ENCODE results near the gene RAD18. TPM values are rescaled to one million over a fixed set of nuclear protein-coding genes. Genes with fewer than 3 reads are reported as not detected.

The RAD18 gene
- total RNA-seq, 1 experiment from 2014 or later = 46.6 TPM

- H3K4me2 ChIP-seq (ENCODE audit: low read length) = no peak overlapping the region
- CTCF ChIA-PET = no interaction called here
- DNase-seq = no peak
- TF ChIP-seq, protein P1, sequence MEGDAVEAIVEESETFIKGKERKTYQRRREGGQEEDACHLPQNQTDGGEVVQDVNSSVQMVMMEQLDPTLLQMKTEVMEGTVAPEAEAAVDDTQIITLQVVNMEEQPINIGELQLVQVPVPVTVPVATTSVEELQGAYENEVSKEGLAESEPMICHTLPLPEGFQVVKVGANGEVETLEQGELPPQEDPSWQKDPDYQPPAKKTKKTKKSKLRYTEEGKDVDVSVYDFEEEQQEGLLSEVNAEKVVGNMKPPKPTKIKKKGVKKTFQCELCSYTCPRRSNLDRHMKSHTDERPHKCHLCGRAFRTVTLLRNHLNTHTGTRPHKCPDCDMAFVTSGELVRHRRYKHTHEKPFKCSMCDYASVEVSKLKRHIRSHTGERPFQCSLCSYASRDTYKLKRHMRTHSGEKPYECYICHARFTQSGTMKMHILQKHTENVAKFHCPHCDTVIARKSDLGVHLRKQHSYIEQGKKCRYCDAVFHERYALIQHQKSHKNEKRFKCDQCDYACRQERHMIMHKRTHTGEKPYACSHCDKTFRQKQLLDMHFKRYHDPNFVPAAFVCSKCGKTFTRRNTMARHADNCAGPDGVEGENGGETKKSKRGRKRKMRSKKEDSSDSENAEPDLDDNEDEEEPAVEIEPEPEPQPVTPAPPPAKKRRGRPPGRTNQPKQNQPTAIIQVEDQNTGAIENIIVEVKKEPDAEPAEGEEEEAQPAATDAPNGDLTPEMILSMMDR (conservative IDR thresholded peaks at IDR 0.05; ENCODE audit: low read depth, low read length) = no peak
- TF ChIP-seq EZH2 (IDR thresholded peaks at IDR 0.05; ENCODE audit: low read length, unreplicated experiment) = no peak
- no peak for TF ChIP-seq EZH2phosphoT487 (IDR thresholded peaks at IDR 0.05; ENCODE audit: borderline replicate concordance, low read length)
- peaks cover 25% of the 10 kb centered on the region for H3K4me1 ChIP-seq (ENCODE audit: insufficient read depth, low read length)
- H3K36me3 ChIP-seq (ENCODE audit: low read depth, low read length) = no peaks in the 10 kb centered on the region
- intact Hi-C loops (cut with micrococcal nuclease) = no loop called here
- no peaks in the 10 kb centered on the region for H3K9me2 ChIP-seq (replicated peaks; ENCODE audit: low read length)
- no peaks in the 10 kb centered on the region for H3K79me2 ChIP-seq (ENCODE audit: low read length)
- H3K9ac ChIP-seq (ENCODE audit: low read length) = no peak overlapping the region
- H3K27ac ChIP-seq (ENCODE audit: low read length) = no peak overlapping the region
- H4K20me1 ChIP-seq (ENCODE audit: low read length) = no peaks in the 10 kb centered on the region
- H3K4me3 ChIP-seq (ENCODE audit: low read length) = no peak overlapping the region
- no peaks in the 10 kb centered on the region for H3K9me3 ChIP-seq (ENCODE audit: low read length)
- POLR2A ChIA-PET (ENCODE audit: unreplicated experiment) = no interaction called here
- no TSS peak for BruUV-seq (replicated peaks)
- no peak overlapping the region for H2AFZ ChIP-seq (ENCODE audit: low read length)
- ATAC-seq = no peak
- H3K27me3 ChIP-seq (ENCODE audit: low read length) = no peaks in the 10 kb centered on the region
- no peaks in the 10 kb centered on the region for H3F3A ChIP-seq (ENCODE audit: low read length, unreplicated experiment)
Measured at GRCh38 chr3:8842293-8842692, 121.0 kb downstream of the RAD18 start.

- H3K27me3 ChIP-seq (ENCODE audit: low read length) = no peaks in the 10 kb centered on the region
- H3K4me3 ChIP-seq (ENCODE audit: low read length) = no peak overlapping the region
- BruUV-seq (replicated peaks) = no TSS peak
- H3K79me2 ChIP-seq (ENCODE audit: low read length) = no peaks in the 10 kb centered on the region
- CTCF ChIA-PET = interaction anchor here (0.6 kb wide), 1 partner anchor 407 kb away, joined by 3 read pairs; no protein-coding TSS in a partner anchor
- H3K9ac ChIP-seq (ENCODE audit: low read length) = no peak overlapping the region
- POLR2A ChIA-PET (ENCODE audit: unreplicated experiment) = no interaction called here
- H3F3A ChIP-seq (ENCODE audit: low read length, unreplicated experiment) = no peaks in the 10 kb centered on the region
- no peak for DNase-seq
- no peak overlapping the region for H3K27ac ChIP-seq (ENCODE audit: low read length)
- no peaks in the 10 kb centered on the region for H3K36me3 ChIP-seq (ENCODE audit: low read depth, low read length)
- H3K4me1 ChIP-seq (ENCODE audit: insufficient read depth, low read length) = peaks cover 23% of the 10 kb centered on the region
- no peak for ATAC-seq
- no peak overlapping the region for H2AFZ ChIP-seq (ENCODE audit: low read length)
- no peaks in the 10 kb centered on the region for H3K9me3 ChIP-seq (ENCODE audit: low read length)
- H3K9me2 ChIP-seq (replicated peaks; ENCODE audit: low read length) = no peaks in the 10 kb centered on the region
- H4K20me1 ChIP-seq (ENCODE audit: low read length) = no peaks in the 10 kb centered on the region
- TF ChIP-seq EZH2 (IDR thresholded peaks at IDR 0.05; ENCODE audit: low read length, unreplicated experiment) (no peak), EZH2phosphoT487 (IDR thresholded peaks at IDR 0.05; ENCODE audit: borderline replicate concordance, low read length) (no peak)
- TF ChIP-seq, protein P1 (conservative IDR thresholded peaks at IDR 0.05; ENCODE audit: low read depth, low read length) = no peak
- H3K4me2 ChIP-seq (ENCODE audit: low read length) = no peak overlapping the region
- intact Hi-C loops (cut with micrococcal nuclease) = no loop called here
Measured at GRCh38 chr3:8841472-8841871, 121.8 kb downstream of the RAD18 start.

GRCh38 chr3:8840556-8840955 lies 122.7 kb downstream of the RAD18 start:
- Histone ChIP-seq H3K9me2 (replicated peaks; ENCODE audit: low read length) (no peaks in the 10 kb centered on the region), H3K4me1 (ENCODE audit: insufficient read depth, low read length) (peaks cover 14% of the 10 kb centered on the region; the same call in 1 of the 2 replicates), H4K20me1 (ENCODE audit: low read length) (no peaks in the 10 kb centered on the region), H3K9me3 (ENCODE audit: low read length) (no peaks in the 10 kb centered on the region), H3K27me3 (ENCODE audit: low read length) (no peaks in the 10 kb centered on the region), H3K4me3 (ENCODE audit: low read length) (no peak overlapping the region), H3K79me2 (ENCODE audit: low read length) (no peaks in the 10 kb centered on the region), H3K27ac (ENCODE audit: low read length) (no peak overlapping the region), H3K9ac (ENCODE audit: low read length) (no peak overlapping the region), H3K4me2 (ENCODE audit: low read length) (no peak overlapping the region), H3K36me3 (ENCODE audit: low read depth, low read length) (no peaks in the 10 kb centered on the region), H3F3A (ENCODE audit: low read length, unreplicated experiment) (no peaks in the 10 kb centered on the region), H2AFZ (ENCODE audit: low read length) (no peak overlapping the region)
- intact Hi-C loops (cut with micrococcal nuclease) = no loop called here
- no peak for ATAC-seq
- BruUV-seq (replicated peaks) = no TSS peak
- ChIA-PET POLR2A (ENCODE audit: unreplicated experiment) (no interaction called here), CTCF (no interaction called here)
- no peak for DNase-seq
- TF ChIP-seq EZH2 (IDR thresholded peaks at IDR 0.05; ENCODE audit: low read length, unreplicated experiment) (no peak), EZH2phosphoT487 (IDR thresholded peaks at IDR 0.05; ENCODE audit: borderline replicate concordance, low read length) (no peak)
- TF ChIP-seq, protein P1 (conservative IDR thresholded peaks at IDR 0.05; ENCODE audit: low read depth, low read length) = no peak

All from PC-3 (cell line).